Smooth muscle cell (in vitro differentiated cells): ENCODE data around the gene WHRN. TPM values are rescaled to one million over a fixed set of nuclear protein-coding genes. Genes with fewer than 3 reads are reported as not detected.

Source experiments
- DNase-seq: peaks from one replicate; lab custom pipeline; 2025; ENCODE audit not compliant: unreplicated experiment; lab: John Stamatoyannopoulos, UW
- H2AFZ ChIP-seq: fragments of 200-600 bp; sonication (generic); 2 replicates; pipeline ENCODE4 v1.6.0; 2016; ENCODE audit warnings: antibody characterized with exemption, low read depth, mild to moderate bottlenecking
- H3F3A ChIP-seq: fragments of 200-600 bp; sonication (generic); 2 replicates; pipeline ENCODE4 v1.6.0; 2017; ENCODE audit warnings: antibody characterized with exemption, low read depth
- H3K27ac ChIP-seq: fragments of 200-600 bp; sonication (generic); 2 replicates; pipeline ENCODE4 v1.5.1; 2016; ENCODE audit warnings: low read depth, mild to moderate bottlenecking
- H3K27me3 ChIP-seq: fragments of 200-600 bp; sonication (generic); 2 replicates; pipeline ENCODE4 v1.6.1; 2016; ENCODE audit warnings: low read depth, mild to moderate bottlenecking
- H3K36me3 ChIP-seq: fragments of 200-600 bp; sonication (generic); 2 replicates; pipeline ENCODE4 v1.5.1; 2016; ENCODE audit warnings: low read depth
- H3K4me1 ChIP-seq: fragments of 200-600 bp; sonication (generic); 2 replicates; pipeline ENCODE4 v1.5.1; 2016; ENCODE audit warnings: low read depth
- H3K4me2 ChIP-seq: fragments of 200-600 bp; sonication (generic); 2 replicates; pipeline ENCODE4 v1.6.0; 2016; ENCODE audit warnings: mild to moderate bottlenecking
- H3K4me3 ChIP-seq: fragments of 200-600 bp; sonication (generic); 2 replicates; pipeline ENCODE4 v1.5.1; 2016; ENCODE audit warnings: mild to moderate bottlenecking
- H3K79me2 ChIP-seq: fragments of 200-600 bp; sonication (generic); 2 replicates; pipeline ENCODE4 v1.6.0; 2016; ENCODE audit warnings: low read depth, mild to moderate bottlenecking
- H3K9ac ChIP-seq: fragments of 200-600 bp; sonication (generic); 2 replicates; pipeline ENCODE4 v1.6.0; 2016; ENCODE audit warnings: low read depth
- H3K9me3 ChIP-seq: fragments of 200-600 bp; sonication (generic); replicated peaks from 2 replicates; pipeline ENCODE4 v1.5.1; 2016; ENCODE audit warnings: low read depth
- H4K20me1 ChIP-seq: fragments of 200-600 bp; sonication (generic); 2 replicates; pipeline ENCODE4 v1.6.0; 2016; ENCODE audit warnings: low read depth
- WGBS: methylation state at CpG from one replicate; pipeline ENCODE4 v1.1.7; 2016; ENCODE audit warnings: low lambda C conversion rate; 5-methylcytosine and 5-hydroxymethylcytosine counted together
- polyA plus RNA-seq: library from polyadenylated mRNA; unstranded; fragments of >200 nt; fragmentation: Nextera tagmentation; extraction: Ambion mirVana; gene quantifications from 2 replicates; pipeline ENCODE4 v1.2.1, GENCODE V29; 2016
- total RNA-seq: library from RNA; depleted of rRNA; stranded (reverse); fragments of >200 nt; gene quantifications from 2 replicates; pipeline ENCODE4 v1.2.3, GENCODE V29; 2014
- TF ChIP-seq, protein P1 (sequence below): fragments of 200-600 bp; sonication (generic); IDR thresholded peaks from 2 replicates; pipeline ENCODE4 v1.5.1; 2017; ENCODE audit warnings: borderline replicate concordance, mild to moderate bottlenecking, antibody characterized with exemption; ENCODE audit not compliant: insufficient read depth, poor library complexity, severe bottlenecking

Gene WHRN
- total and polyA plus RNA-seq, 2 experiments from 2014 or later: 3.6 to 12.9 TPM

DNA sequence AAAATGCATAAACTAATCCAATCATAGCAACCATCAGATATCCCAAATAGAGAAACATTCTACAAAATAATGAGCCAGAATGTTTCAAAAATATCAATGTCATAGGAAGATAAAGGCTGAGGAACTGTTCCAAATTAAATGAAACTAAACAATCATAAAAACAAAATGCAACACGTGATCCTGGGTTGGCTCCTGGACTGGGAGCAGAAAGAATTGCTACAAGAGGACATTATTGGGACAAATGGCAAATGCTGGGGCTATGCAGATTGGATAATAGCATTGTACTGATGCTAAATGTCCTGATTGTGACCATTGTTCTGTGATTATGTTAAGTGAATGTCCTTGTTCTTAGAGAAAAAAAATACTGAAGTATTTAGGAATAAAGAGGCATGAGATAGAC lies 63.3 kb downstream of the WHRN start:
- H3K4me2 ChIP-seq: no peak overlapping the region
- H3K9me3 ChIP-seq: no peaks in the 10 kb centered on the region
- no peak overlapping the region for H3K9ac ChIP-seq
- H3K36me3 ChIP-seq: no peaks in the 10 kb centered on the region
- no peaks in the 10 kb centered on the region for H4K20me1 ChIP-seq
- no peak overlapping the region for H3K4me3 ChIP-seq
- H3K27me3 ChIP-seq: no peaks in the 10 kb centered on the region
- H3K4me1 ChIP-seq: no peaks in the 10 kb centered on the region
- H2AFZ ChIP-seq: no peak overlapping the region
- no peak overlapping the region for H3K27ac ChIP-seq
- TF ChIP-seq, protein P1, sequence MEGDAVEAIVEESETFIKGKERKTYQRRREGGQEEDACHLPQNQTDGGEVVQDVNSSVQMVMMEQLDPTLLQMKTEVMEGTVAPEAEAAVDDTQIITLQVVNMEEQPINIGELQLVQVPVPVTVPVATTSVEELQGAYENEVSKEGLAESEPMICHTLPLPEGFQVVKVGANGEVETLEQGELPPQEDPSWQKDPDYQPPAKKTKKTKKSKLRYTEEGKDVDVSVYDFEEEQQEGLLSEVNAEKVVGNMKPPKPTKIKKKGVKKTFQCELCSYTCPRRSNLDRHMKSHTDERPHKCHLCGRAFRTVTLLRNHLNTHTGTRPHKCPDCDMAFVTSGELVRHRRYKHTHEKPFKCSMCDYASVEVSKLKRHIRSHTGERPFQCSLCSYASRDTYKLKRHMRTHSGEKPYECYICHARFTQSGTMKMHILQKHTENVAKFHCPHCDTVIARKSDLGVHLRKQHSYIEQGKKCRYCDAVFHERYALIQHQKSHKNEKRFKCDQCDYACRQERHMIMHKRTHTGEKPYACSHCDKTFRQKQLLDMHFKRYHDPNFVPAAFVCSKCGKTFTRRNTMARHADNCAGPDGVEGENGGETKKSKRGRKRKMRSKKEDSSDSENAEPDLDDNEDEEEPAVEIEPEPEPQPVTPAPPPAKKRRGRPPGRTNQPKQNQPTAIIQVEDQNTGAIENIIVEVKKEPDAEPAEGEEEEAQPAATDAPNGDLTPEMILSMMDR: no peak
- DNase-seq: no peak
- no peaks in the 10 kb centered on the region for H3F3A ChIP-seq
- no peaks in the 10 kb centered on the region for H3K79me2 ChIP-seq
- WGBS: 85% methylated on average over 1 of the region's 1 CpG

GRCh38 chr9:114437401-114437893 lies 67.8 kb downstream of the WHRN start:
- DNase-seq: no peak
- H3K79me2 ChIP-seq: no peaks in the 10 kb centered on the region
- H3K4me3 ChIP-seq: no peak overlapping the region
- H3K9me3 ChIP-seq: no peaks in the 10 kb centered on the region
- H3K36me3 ChIP-seq: no peaks in the 10 kb centered on the region
- TF ChIP-seq, protein P1: no peak
- no peak overlapping the region for H2AFZ ChIP-seq
- no peaks in the 10 kb centered on the region for H3F3A ChIP-seq
- H3K4me1 ChIP-seq: no peaks in the 10 kb centered on the region
- 60% methylated on average over 2 of the region's 2 CpGs for WGBS
- no peak overlapping the region for H3K9ac ChIP-seq
- H3K27me3 ChIP-seq: no peaks in the 10 kb centered on the region
- H4K20me1 ChIP-seq: no peaks in the 10 kb centered on the region
- H3K4me2 ChIP-seq: no peak overlapping the region
- no peak overlapping the region for H3K27ac ChIP-seq

- Histone ChIP-seq H3K36me3 (no peaks in the 10 kb centered on the region), H3K4me1 (no peaks in the 10 kb centered on the region), H3F3A (no peaks in the 10 kb centered on the region), H3K9me3 (no peaks in the 10 kb centered on the region), H3K27me3 (no peaks in the 10 kb centered on the region), H3K4me2 (no peak overlapping the region), H3K79me2 (no peaks in the 10 kb centered on the region), H3K4me3 (no peak overlapping the region), H4K20me1 (no peaks in the 10 kb centered on the region), H3K9ac (no peak overlapping the region), H3K27ac (no peak overlapping the region), H2AFZ (no peak overlapping the region)
- WGBS: 47% methylated on average over 9 of the region's 9 CpGs
- no peak for DNase-seq
- TF ChIP-seq, protein P1: peak; percentile 40
Observed at GRCh38 chr9:114434878-114435311, 70.4 kb downstream of the WHRN start.

DNA sequence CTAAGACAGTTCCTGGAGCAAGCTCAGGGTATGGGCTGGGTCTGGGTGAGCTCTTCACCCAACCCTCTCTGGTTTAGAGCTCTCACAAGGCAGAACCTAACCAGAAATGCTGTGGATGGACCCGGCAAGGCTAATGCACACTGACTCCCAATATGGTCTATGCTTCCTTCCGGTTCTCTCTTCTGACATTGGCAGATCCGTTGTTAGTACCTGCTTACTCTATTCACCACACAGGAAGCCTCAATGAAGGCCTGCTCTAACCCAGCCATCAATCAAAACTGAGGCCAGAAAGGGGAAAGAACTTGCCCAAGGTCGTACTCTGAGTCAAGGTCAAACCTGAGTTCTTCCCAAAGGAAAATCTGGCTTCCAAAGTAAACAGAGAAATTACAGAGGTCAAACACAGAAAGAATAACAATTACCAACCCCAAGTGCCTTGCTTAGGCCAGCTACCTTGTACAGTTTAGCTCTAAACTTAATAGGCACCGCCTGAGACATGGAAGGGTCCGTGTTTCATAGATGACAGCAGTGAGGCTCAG lies 71.5 kb downstream of the WHRN start:
- Histone ChIP-seq H3K9me3 (no peaks in the 10 kb centered on the region), H3F3A (no peaks in the 10 kb centered on the region), H3K27ac (no peak overlapping the region), H3K9ac (no peak overlapping the region), H4K20me1 (no peaks in the 10 kb centered on the region), H3K27me3 (no peaks in the 10 kb centered on the region), H3K36me3 (no peaks in the 10 kb centered on the region), H3K4me1 (no peaks in the 10 kb centered on the region), H3K4me2 (no peak overlapping the region), H2AFZ (no peak overlapping the region), H3K79me2 (no peaks in the 10 kb centered on the region), H3K4me3 (no peak overlapping the region)
- no peak for DNase-seq
- 72% methylated on average over 6 of the region's 6 CpGs for WGBS
- TF ChIP-seq, protein P1: no peak
